CD1c-positive myeloid dendritic cell (primary cell): ENCODE results near the gene TEX54.
"Not testable (repeated sequence)": the region's sequence is repeated elsewhere in the genome, so short reads cannot be mapped to it uniquely, and the experiment has no call there.

Experiments
- DNase-seq: peaks from one replicate; pipeline ENCODE4 v3.0.0-alpha.2; 2016; ENCODE audit errors: extremely low spot score

The TEX54 gene

DNA sequence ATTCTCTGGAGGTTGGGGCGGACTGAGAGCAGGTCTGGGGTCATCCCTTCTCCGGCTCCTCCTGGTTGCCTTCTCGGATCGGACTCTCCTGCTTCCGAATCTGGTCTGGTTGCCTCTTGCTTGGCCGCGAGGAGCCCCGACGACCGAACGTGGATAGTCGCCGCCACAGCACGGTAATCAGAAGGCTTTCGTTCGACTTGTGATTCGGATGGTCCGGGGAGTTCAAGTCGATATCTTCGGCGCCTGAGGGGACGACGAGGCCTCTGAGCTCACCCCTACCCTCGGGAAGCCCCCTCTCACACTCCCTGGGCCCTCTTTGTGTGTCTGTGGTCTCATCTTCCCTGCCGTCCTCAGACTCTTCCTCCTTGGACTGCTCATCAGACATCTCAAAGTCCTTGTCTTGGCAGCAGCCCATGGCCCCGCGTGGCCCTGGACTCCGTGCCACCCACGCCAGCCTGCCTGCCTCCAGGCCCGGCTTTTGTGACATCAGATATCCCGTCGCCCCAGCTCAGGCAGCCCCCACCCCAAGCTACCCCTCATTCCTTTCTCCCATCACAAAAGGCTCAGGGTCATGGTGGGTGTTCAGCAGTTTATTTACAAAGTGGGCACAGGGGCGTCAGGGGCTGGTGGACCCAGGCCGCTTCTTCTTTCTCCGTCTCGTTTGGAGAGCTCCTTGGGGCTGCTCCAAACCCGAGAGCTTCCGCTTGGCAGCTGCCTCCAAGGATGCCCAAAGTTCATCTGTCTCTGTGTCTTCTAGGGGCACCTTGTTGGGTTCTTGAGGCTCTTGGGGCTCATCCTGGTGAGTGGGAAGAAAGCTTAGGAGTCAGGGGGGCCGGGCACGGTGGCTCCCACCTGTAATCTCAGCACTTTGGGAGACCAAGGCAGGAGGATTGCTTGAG, at the start of gene TEX54:
TEX54 (minus strand) TSS at position 506 of the 899 bp plus-strand sequence.
- peak; percentile 42 for DNase-seq

DNA sequence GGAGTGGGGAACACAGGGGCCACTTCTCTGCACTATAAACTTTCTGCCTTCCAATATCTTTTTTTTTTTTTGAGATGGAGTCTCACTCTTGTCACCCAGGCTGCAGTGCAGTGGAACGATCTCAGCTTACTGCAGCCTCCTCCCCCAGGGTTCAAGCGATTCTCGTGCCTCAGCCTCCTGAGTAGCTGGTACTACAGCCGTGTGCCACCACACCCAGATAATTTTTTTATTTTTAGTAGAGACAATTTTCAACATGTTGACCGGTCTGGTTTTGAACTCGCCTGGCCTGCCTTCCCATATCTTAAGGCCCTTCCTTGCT, 49.7 kb upstream of the TEX54 start:
- DNase-seq: no peak

GRCh38 chr11:62881579-62882430, 49.2 kb upstream of the TEX54 start:
- DNase-seq: peak; percentile 97

DNA sequence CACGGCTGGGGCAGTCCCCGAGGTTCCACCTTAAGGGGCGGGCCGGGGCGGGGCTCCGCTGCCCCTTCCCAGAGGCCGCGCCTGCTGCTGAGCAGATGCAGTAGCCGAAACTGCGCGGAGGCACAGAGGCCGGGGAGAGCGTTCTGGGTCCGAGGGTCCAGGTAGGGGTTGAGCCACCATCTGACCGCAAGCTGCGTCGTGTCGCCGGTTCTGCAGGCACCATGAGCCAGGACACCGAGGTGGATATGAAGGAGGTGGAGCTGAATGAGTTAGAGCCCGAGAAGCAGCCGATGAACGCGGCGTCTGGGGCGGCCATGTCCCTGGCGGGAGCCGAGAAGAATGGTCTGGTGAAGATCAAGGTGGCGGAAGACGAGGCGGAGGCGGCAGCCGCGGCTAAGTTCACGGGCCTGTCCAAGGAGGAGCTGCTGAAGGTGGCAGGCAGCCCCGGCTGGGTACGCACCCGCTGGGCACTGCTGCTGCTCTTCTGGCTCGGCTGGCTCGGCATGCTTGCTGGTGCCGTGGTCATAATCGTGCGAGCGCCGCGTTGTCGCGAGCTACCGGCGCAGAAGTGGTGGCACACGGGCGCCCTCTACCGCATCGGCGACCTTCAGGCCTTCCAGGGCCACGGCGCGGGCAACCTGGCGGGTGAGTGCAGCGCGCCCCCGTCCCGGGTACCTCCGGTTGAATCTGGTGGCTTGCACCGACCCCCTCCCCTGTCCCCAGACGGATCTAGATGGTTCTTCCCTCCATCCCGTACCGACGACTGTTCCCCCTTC, 48.4 kb upstream of the TEX54 start, which contains the start of gene SLC3A2:
SLC3A2 (plus strand) TSS at position 94 of the 776 bp plus-strand sequence; CDS start at position 222, 128 bp downstream.
- peak; percentile 90 for DNase-seq

DNA sequence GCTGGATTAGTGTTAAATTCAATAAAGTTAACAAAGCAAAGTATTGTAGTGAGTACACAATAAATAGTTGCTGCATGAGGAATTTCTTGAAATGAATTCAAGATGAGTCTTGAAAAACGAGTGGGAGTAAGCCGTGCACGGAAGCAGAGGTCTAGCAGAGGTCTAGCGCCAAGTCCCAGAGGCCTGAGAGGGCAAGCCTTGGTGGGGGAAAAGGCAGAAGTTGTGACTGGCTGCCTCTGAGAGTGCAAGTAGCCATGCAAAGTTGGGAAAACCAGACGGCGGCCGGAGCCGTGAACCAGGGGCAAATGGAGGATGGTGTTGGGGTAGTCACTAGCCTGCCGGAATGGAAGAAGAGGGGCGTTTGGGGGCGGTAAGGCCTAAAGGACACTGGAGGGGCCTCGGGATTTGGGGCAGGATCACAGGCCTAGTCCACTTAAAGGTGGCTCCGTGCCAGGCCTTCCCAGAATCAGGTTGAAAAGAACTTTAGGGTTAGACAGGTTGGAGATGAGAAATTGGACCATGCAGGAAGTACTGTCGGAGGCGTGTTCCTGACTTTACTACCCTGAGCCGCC, 47.7 kb upstream of the TEX54 start:
- DNase-seq: peak; percentile 87

GRCh38 chr11:62879235-62879978, 46.8 kb upstream of the TEX54 start:
- DNase-seq: no peak

- DNase-seq: no peak
Measured at GRCh38 chr11:62876712-62877111, 44.1 kb upstream of the TEX54 start.

- DNase-seq: no peak
Measured at GRCh38 chr11:62875698-62876478, 43.2 kb upstream of the TEX54 start.

GRCh38 chr11:62874851-62875250, 42.2 kb upstream of the TEX54 start:
- no peak for DNase-seq

DNA sequence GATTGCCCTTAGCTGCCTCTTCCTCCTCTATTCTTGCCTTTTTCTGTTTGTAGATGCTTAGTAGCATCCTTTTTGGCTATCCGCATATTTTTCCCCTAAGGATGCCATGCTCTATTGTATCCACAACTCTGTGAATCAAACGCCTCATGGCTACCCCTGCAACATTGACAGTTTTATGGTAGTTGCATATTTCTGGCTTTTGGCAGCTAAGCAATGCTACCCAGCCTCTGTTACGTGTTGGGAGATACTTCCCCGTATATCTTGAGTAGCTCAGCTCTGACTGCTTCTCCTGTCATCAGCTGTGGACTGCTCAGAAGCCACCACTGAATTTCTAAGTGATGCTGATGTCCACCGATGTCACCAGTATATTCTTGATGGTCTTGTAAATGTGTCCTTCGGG, 33.0 kb upstream of the TEX54 start:
- DNase-seq: no peak

GRCh38 chr11:62863687-62864335, 31.2 kb upstream of the TEX54 start:
- no peak for DNase-seq

- DNase-seq: not testable (repeated sequence)
Measured at GRCh38 chr11:62861564-62862192, 29.0 kb upstream of the TEX54 start.

DNA sequence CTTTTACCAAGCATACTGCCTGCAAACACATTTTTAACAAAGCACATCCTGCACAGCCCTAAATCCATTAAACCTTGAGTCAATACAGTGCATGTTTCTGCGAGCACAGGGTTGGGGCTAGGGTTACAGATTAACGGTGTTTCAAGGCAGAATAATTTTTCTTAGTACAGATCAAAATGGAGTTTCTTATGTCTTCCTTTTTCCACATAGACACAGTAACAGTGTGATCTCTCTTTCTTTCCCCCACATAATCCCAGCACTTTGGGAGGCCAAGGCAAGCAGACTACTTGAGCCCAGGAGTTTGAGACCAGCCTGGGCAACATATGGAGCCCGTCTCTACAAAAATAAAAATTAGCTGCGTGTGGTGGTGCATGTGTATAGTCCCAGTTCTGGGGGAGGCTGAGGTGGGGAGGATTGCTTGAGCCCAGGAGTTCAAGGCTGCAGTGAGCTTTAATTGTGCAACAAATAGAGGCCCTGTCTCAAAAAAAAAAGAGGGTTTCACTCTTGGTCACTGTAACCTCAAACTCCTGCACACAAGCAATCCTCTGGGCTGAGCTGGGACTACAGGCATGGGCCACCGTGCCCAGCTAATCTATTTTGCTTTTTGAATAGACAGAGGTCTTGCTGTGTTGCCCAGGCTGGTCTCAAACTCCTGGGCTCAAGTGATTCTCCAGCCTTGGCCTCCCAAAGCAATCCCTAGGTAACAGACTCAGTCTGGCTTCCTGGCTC, 28.4 kb upstream of the TEX54 start:
- DNase-seq: no peak

GRCh38 chr11:62859281-62859703, 26.7 kb upstream of the TEX54 start:
- not testable (repeated sequence) for DNase-seq

GRCh38 chr11:62858201-62858600, 25.6 kb upstream of the TEX54 start:
- DNase-seq: no peak

GRCh38 chr11:62857541-62857982, 24.9 kb upstream of the TEX54 start:
- DNase-seq: peak; percentile 50

GRCh38 chr11:62856333-62856895, 23.8 kb upstream of the TEX54 start:
- DNase-seq: no peak
